HS-5 (cell line): ENCODE data around the gene LIX1.
A peak's percentile ranks its signal among the peaks of the same experiment; 100 is the strongest.

ENCODE experiments used
- DNase-seq: peaks from one replicate; pipeline ENCODE4 v3.0.0-alpha.2; 2012; ENCODE audit warnings: low read depth

Gene LIX1

GRCh38 chr5:97074859-97075489 is 67.4 kb downstream of the LIX1 start:
- DNase-seq = no peak

- DNase-seq = no peak
Measured at GRCh38 chr5:97073420-97073819, 69.0 kb downstream of the LIX1 start.

- DNase-seq = no peak
Measured at GRCh38 chr5:97072696-97073095, 69.7 kb downstream of the LIX1 start.

- DNase-seq = no peak
Measured at GRCh38 chr5:97071993-97072392, 70.4 kb downstream of the LIX1 start.

GRCh38 chr5:97071101-97071500 is 71.3 kb downstream of the LIX1 start:
- DNase-seq = peak; percentile 28

- no peak for DNase-seq
Measured at GRCh38 chr5:97070234-97070633, 72.2 kb downstream of the LIX1 start.

- no peak for DNase-seq
Measured at GRCh38 chr5:97067296-97067850, 75.0 kb downstream of the LIX1 start.

GRCh38 chr5:97065475-97065874 is 76.9 kb downstream of the LIX1 start:
- DNase-seq = no peak

GRCh38 chr5:97063251-97063650 is 79.2 kb downstream of the LIX1 start:
- no peak for DNase-seq

GRCh38 chr5:97062046-97062445 is 80.4 kb downstream of the LIX1 start:
- no peak for DNase-seq

GRCh38 chr5:97056263-97056662 is 86.1 kb downstream of the LIX1 start:
- DNase-seq = no peak

- DNase-seq = no peak
Measured at GRCh38 chr5:97049175-97049574, 93.2 kb downstream of the LIX1 start.

GRCh38 chr5:97047076-97047475 is 95.3 kb downstream of the LIX1 start:
- DNase-seq = no peak

GRCh38 chr5:97046270-97046982 is 96.0 kb downstream of the LIX1 start:
- peak; percentile 2 for DNase-seq

GRCh38 chr5:97044052-97044451 is 98.4 kb downstream of the LIX1 start:
- DNase-seq = no peak

- no peak for DNase-seq
Measured at GRCh38 chr5:97043511-97043910, 98.9 kb downstream of the LIX1 start.

- DNase-seq = no peak
Measured at GRCh38 chr5:97042996-97043395, 99.4 kb downstream of the LIX1 start.
